HG02884 (cell line): ENCODE measurements around the gene KLK8.

Source experiments
- ATAC-seq: cut with Tn5 transposase; IDR thresholded peaks from one replicate; pipeline ENCODE4 v1.9.1; 2021; ENCODE audit warnings: mild to moderate bottlenecking, moderate library complexity; ENCODE audit not compliant: unreplicated experiment

The KLK8 gene

DNA sequence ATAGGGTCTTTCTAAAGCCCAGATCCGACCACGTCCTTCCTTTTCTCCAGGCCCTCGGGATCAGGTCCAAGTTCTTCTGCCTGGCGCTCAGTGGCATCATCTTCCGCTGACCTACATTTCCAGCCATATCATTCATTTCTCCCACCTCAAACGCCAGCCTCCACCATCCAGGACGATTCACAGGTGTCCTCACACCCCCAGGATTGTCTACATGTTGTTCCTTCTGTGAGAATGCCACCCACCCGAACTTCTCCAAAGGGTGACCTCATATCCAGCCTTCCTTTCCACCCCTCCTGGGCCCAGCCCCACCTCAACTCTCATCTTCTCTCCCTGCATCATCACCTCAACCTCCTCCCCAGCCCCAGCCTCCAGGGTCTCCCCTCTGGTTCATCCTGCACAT is 43.8 kb downstream of the KLK8 start:
- ATAC-seq = no peak

DNA sequence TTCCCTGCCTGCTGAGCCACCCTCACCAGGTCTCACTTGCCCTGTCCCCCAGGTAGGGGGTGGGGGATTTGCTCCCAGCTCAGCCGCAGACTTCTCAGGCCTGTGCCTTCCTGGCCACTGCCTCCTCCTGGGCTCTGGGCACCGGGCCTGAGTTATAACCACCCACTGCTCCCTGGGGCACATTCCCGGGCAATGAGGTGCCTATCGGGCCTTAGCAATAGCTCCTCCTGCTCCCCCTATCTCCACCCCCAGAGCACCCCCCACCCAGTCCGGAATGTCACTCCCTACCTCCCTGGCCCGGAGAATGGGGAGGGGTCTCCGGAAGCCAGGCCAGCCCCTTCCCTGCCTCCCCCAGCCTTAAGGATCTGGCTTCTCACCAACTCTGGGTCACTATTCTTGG is 48.5 kb downstream of the KLK8 start, which contains the start of gene KLK5:
Gene KLK5, minus strand, starts transcription at position 129 of the 400 bp plus-strand sequence. CDS start 381 bp downstream, outside the sequence.
- no peak for ATAC-seq

DNA sequence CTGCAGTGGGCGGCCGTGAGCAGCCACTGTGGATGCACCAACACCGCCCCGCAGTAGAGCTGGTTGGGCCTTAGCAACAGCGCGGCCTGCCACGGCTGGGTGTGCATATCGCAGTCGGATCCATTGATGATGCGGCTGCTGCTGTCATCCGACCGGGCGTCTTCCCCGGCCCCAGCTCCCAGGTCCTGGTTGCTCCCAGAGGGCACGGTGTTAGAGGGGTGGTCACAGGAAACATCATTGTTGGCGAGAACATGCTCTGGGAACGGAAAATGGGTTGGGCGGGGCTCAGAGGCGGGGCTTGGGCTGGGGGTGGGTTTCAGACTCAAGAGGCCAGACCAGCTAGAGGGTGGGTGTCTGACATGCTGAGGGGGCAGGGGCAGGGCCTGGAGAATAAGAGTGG is 51.5 kb downstream of the KLK8 start:
- no peak for ATAC-seq

DNA sequence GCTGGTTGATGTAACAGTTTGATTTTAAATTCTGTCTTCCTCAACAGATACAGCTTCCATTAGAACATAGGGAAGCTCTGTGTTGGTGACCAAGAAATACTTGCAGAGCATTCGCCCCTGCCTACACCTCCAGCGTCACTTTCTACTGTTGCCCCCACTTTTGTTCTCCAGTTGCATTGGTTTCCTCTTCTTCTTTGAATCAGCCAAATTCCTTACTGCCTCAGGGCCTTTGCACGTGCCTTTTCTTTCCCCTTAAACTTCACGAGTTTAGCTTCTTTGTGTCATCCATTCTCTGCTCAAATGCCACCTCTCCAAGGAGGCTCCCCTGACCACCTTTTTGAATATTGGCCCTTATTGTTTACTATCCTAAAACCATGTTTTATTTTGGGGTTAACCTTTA is 54.3 kb downstream of the KLK8 start:
- no peak for ATAC-seq
